GM23248 (cell line): ENCODE measurements around the gene ADAM10.

ENCODE experiments used
- EZH2 ChIP-seq: fragments of 200-600 bp; sonication (generic); IDR thresholded peaks from 2 replicates; pipeline ENCODE4 v1.6.1; 2018; ENCODE audit warnings: antibody characterized with exemption, mild to moderate bottlenecking; ENCODE audit not compliant: insufficient read depth, poor library complexity, severe bottlenecking
- EZH2phosphoT487 ChIP-seq: fragments of 200-600 bp; sonication (generic); IDR thresholded peaks from 2 replicates; pipeline ENCODE4 v1.6.1; 2018; ENCODE audit warnings: antibody characterized with exemption, moderate library complexity, mild to moderate bottlenecking, low read depth; ENCODE audit not compliant: insufficient read depth

DNA sequence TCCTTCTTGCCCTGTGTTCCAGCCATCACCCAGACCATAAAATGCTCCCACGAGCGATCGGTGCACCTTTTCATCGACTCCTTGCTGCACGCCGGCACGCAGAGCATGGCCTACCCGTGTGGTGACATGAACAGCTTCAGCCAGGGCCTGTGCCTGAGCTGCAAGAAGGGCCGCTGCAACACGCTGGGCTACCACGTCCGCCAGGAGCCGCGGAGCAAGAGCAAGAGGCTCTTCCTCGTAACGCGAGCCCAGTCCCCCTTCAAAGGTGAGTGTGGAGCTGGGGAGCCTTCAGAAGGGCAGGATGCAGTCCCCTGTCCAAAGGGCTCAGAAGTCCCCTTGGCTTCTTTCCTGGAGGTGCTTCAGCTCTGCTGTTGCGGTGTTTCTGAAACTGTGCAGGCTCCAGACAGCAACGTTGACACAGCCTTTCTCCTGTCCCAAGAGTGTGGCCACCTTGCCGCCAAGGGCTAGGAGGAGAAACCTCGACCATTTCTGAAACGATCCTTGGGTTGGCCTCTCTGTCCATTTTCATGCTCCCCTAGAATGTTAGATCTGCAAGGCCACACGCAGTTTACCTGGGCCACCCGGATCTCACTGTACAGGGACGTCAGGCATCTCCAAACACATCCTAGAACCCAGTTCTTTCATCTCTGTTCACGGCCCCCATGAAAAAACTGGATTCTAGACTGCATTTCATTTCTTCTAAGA, 201.0 kb downstream of the ADAM10 start:
- no peak for TF ChIP-seq EZH2
- TF ChIP-seq EZH2phosphoT487, result no peak
